ENCODE results near the gene EPS8L1. TPM values are rescaled to one million over a fixed set of nuclear protein-coding genes. Genes with fewer than 3 reads are reported as not detected.

EPS8L1 gene
- total RNA-seq, 6 donors from 2014 or later, result 30.2 to 55.7 (median 43.3) TPM

DNA sequence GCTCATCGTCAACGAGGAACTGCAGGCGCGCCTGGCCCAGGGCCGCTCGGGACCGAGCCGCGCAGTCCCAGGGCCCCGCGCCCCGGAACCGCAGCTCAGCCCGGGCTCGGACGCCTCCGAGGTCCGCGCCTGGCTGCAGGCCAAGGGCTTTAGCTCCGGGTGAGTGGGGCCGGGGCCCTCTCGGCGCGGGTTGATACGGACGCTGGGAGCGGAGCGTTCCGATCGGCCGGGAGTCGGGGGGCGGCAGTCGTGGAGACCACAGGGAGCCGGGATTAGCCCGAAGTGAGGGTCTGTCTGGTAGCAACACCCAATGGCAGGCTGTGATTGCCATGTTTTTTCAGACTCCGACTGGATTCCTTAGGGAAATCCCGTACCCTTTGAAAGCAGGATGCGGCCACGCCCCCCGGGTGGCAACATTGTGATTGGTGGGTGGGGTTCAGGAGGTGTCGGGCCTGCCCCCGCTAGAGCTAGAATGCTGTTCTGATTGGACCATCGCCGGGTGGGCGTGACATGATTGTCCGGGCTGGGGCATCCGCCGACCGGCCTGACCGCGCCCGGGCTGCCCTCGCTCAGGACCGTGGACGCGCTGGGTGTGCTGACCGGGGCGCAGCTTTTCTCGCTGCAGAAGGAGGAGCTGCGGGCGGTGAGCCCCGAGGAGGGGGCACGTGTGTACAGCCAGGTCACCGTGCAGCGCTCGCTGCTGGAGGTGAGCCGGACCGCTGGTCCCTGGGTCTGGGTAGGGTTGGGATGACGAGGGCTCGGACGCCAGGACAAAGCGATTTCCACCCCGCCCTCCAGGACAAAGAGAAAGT is 11.3 kb downstream of the EPS8L1 start:
- H3K4me1 ChIP-seq, result peaks cover 20 to 36% (median 33%) of the 10 kb centered on the region in 4 donors
- H3K36me3 ChIP-seq, result peaks cover 9 to 22% (median 17%) of the 10 kb centered on the region in 4 donors
- ATAC-seq (ENCODE audit: low FRiP score in 2 of 2), result peak; percentile 82 to 83
- peaks cover 0 to 27% (median 11%) of the 10 kb centered on the region in 4 donors for H3K27me3 ChIP-seq
- WGBS, 2 donors, result 10 to 32% methylated on average over 7 to 63 of the region's 74 CpGs
- peak; percentile 91 for DNase-seq
- TF ChIP-seq POLR2AphosphoS5 (IDR thresholded peaks at IDR 0.05), result peak; percentile 48 to 54
- TF ChIP-seq POLR2A (IDR thresholded peaks at IDR 0.05), result no peak
- TF ChIP-seq CTCF (IDR thresholded peaks at IDR 0.05), result peak in 1 of 6 experiments; percentile 7
- H3K9me3 ChIP-seq, result no peaks in the 10 kb centered on the region
- peak overlapping the region; percentile 24 to 50 (median 44) for H3K4me3 ChIP-seq
- H3K27ac ChIP-seq, result peak overlapping the region in 3 of 4 donors; percentile 19 to 35 (median 35)

DNA sequence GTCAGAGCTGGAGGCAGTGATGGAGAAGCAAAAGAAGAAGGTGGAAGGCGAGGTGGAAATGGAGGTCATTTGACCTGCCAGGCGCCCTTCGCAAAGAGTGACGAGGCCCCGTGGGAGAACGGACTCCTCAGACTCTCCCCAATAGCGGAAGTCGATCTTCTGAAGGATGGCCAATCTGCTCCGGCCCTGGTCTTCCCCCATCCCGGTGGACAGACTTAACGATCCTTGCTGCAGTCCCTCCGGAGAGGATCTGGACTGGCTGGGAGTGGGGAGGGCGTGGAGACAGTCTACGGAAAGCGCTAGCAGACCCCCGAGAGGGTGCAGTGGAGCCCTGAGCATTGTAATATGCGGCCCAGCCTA is 11.9 kb downstream of the EPS8L1 start:
- peak overlapping the region in 2 of 4 donors; percentile 5 to 8 for H3K27ac ChIP-seq
- ATAC-seq (ENCODE audit: low FRiP score in 2 of 2) (peak in 1 of 2 donors; percentile 13), DNase-seq (no peak)
- H3K9me3 ChIP-seq, result no peaks in the 10 kb centered on the region
- WGBS, 2 donors, result 53 to 58% methylated on average over 14 to 15 of the region's 17 CpGs
- no peak for TF ChIP-seq CTCF (IDR thresholded peaks at IDR 0.05)
- no peak for TF ChIP-seq POLR2AphosphoS5 (IDR thresholded peaks at IDR 0.05)
- no peak for TF ChIP-seq POLR2A (IDR thresholded peaks at IDR 0.05)
- TF ChIP-seq EP300 (IDR thresholded peaks at IDR 0.05), result no peak
- peaks cover 0 to 21% (median 7%) of the 10 kb centered on the region in 4 donors for H3K27me3 ChIP-seq
- peak overlapping the region; percentile 24 to 50 (median 44) for H3K4me3 ChIP-seq
- H3K36me3 ChIP-seq, result peaks cover 11 to 28% (median 23%) of the 10 kb centered on the region in 4 donors
- peaks cover 17 to 30% (median 27%) of the 10 kb centered on the region in 4 donors for H3K4me1 ChIP-seq

GRCh38 chr19:55088021-55088451 is 12.4 kb downstream of the EPS8L1 start:
- Histone ChIP-seq H3K9me3 (no peaks in the 10 kb centered on the region), H3K4me3 (peak overlapping the region in 2 of 4 donors; percentile 50), H3K27me3 (peaks cover 0 to 17% (median 5%) of the 10 kb centered on the region in 4 donors), H3K27ac (peak overlapping the region in 2 of 4 donors; percentile 5 to 8), H3K36me3 (peaks cover 11 to 33% (median 28%) of the 10 kb centered on the region in 4 donors), H3K4me1 (peaks cover 17 to 27% (median 27%) of the 10 kb centered on the region in 4 donors)
- no peak for DNase-seq
- ATAC-seq (ENCODE audit: low FRiP score in 2 of 2), result no peak
- 74 to 77% methylated on average over 12 of the region's 12 CpGs for WGBS, 2 donors
- TF ChIP-seq EP300 (IDR thresholded peaks at IDR 0.05) (no peak), CTCF (IDR thresholded peaks at IDR 0.05) (no peak), POLR2AphosphoS5 (IDR thresholded peaks at IDR 0.05) (no peak), POLR2A (IDR thresholded peaks at IDR 0.05) (no peak)

DNA sequence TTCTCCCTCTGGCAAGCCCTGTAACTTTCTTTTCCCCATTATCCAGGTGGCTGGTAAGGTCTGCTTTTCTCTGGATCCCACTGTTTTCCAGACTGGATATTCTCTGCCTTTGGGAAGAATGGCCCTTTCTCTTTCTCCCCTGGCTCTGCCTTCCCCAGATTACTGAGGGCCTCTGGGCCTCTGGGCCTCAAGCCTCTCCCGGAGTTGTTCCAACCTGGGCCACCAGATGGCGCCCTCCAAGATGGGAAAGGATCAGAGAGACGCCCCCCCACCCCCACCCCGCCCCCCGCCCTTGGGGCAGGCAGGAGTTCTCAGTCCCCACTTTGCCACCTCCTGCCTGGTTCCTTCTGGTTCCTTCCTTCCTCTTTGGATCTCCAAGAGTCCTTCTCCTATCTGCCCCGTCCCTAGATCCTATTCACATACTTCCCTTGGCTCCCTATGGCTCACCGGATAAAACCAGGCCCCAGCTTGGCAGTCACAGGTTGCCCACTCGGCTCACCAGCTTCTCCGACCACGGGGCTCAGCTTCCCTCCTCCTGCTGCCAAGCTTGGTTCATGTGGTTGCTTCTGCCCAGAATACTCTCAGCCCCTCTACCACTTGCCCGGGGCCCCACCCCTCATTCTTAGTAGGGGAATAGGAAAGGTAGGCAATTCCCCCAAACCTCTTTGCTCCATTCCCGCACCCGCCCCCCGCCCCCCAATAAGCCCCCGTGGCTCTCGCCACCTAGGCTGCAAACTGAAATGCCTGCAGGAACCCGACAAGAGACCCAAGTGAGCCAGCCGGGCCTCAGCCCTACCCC is 13.1 kb downstream of the EPS8L1 start:
- no peak overlapping the region for H3K4me3 ChIP-seq
- H3K9me3 ChIP-seq, result no peaks in the 10 kb centered on the region
- DNase-seq (peak in 1 of 2 donors; percentile 55), ATAC-seq (ENCODE audit: low FRiP score in 2 of 2) (peak in 1 of 2 donors; percentile 63)
- peak; percentile 27 to 86 (median 44) for TF ChIP-seq CTCF (IDR thresholded peaks at IDR 0.05)
- no peak for TF ChIP-seq POLR2A (IDR thresholded peaks at IDR 0.05)
- no peak for TF ChIP-seq EP300 (IDR thresholded peaks at IDR 0.05)
- no peak for TF ChIP-seq POLR2AphosphoS5 (IDR thresholded peaks at IDR 0.05)
- peaks cover 0 to 10% (median 3%) of the 10 kb centered on the region in 4 donors for H3K27me3 ChIP-seq
- peaks cover 11 to 34% (median 29%) of the 10 kb centered on the region in 4 donors for H3K36me3 ChIP-seq
- H3K27ac ChIP-seq, result peak overlapping the region in 1 of 4 donors; percentile 5
- WGBS, 2 donors, result 58 to 71% methylated on average over 13 to 15 of the region's 18 CpGs
- peaks cover 17 to 27% (median 27%) of the 10 kb centered on the region in 4 donors for H3K4me1 ChIP-seq
